Activated CD4-positive, CD25-positive, alpha-beta regulatory T cell treated with anti-CD3 and anti-CD28 coated beads, Interleukin-2, amount 50 U/mL, for 16 hours (primary cell): ENCODE data around the gene HIP1R.
"Not testable (repeated sequence)": the region's sequence is repeated elsewhere in the genome, so short reads cannot be mapped to it uniquely, and the experiment has no call there.

Source experiments
- DNase-seq: peaks from one replicate; pipeline ENCODE4 v3.0.0-alpha.2; 2020; ENCODE audit warnings: low read depth, low spot score

Gene HIP1R

DNA sequence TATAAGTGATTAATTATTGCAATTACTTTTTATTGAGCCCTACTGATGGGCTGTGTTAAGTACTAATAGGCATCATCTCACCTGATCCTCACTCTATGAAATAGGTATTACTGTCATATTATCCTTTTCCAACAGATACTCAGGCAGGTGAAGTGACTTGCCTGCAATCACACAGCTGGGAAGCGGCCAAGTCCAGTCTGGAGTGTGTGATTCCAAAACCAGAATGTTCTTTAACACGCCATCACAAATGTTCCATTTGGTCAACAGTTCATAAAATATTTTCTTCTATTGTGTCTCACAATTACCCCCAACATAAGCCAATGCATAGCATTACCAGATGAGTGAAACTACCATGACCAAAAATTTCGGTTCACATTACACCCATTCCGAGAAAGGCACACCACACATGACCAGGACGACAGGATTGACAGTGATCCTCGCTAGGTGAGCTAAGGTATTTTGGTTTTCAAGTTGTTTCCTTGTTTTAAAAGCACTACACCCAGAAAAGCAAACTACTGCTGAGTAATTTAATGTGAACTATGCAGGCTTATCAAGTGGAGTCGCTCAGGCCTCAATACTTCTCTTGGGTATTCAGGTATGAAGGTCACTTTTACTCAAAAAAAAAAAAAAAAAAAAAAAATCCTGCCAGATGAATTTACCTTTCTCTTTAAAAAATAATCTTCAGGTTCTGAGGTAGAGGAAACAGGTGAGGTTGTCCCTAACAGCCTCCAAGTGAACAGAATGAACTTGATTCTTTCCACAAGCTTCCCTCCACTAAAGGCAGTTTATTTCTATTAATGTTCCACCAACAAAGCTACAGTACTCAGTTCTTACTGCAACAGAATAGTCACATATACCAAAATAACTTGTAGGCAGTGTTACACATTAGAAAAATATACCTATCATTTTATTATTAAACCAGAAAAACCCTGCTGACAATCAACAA lies 58.2 kb downstream of the HIP1R start:
- no peak for DNase-seq

DNA sequence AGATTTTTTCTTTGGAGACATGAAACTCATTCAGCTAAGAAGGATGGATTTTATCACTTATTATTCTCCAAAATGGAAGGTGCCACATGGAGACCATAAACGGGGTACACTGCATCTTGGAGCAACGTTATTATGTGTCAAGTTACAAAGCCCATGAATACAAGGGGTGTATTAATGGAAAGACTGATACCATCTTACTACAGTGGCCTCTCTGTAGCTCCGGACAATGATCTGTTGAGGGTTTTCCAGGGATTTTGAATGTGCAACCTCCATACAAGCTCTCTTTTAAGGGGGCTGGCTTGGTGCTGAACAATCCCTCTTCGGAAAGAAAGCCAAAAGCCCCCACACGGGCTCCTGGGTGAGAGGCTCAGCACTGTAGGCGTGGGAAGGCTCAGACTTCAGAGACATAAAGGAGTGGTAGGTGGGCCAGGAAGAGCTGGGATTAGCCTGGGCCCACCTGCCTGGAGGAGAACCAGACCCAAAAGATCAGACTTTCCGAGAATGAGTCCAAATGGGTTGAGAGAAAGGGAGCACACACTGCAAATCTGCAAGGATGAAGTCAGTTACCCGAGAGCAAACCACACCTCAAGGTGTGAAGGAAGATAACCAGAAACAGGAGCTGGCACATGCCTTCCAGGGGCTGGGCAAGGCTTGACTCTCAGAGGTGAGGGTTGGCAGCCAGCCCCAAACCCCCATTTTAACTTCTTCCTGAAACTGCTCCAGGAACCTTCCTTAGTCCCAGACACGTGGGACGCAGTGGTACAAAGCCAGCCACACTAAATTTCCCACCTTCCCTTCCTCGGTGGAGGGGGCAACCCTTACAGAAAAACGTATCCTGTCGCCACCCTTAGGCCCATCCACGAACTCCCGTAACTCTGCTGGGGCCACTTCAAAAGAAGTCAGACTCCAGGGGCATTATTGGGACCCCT lies 59.2 kb downstream of the HIP1R start:
- DNase-seq, result no peak

DNA sequence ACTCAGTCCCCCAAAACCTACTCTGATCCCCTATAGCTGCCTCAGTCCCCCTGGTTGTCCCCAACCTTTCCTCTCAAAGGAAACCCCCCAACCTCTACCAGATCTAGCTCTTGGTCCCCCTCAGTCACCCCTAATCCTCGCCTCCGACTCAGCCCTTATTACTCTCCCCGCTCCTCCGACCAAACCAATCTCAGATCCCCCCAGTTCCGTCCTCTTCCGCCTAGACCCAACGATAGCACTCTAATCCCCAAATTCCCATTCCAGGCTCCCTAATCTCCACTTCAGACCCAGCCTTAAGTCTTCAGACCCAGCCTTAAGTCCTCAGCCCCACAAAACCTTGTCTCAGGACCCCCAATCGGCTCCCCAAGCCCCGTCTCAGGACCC lies 60.1 kb downstream of the HIP1R start:
- no peak for DNase-seq

DNA sequence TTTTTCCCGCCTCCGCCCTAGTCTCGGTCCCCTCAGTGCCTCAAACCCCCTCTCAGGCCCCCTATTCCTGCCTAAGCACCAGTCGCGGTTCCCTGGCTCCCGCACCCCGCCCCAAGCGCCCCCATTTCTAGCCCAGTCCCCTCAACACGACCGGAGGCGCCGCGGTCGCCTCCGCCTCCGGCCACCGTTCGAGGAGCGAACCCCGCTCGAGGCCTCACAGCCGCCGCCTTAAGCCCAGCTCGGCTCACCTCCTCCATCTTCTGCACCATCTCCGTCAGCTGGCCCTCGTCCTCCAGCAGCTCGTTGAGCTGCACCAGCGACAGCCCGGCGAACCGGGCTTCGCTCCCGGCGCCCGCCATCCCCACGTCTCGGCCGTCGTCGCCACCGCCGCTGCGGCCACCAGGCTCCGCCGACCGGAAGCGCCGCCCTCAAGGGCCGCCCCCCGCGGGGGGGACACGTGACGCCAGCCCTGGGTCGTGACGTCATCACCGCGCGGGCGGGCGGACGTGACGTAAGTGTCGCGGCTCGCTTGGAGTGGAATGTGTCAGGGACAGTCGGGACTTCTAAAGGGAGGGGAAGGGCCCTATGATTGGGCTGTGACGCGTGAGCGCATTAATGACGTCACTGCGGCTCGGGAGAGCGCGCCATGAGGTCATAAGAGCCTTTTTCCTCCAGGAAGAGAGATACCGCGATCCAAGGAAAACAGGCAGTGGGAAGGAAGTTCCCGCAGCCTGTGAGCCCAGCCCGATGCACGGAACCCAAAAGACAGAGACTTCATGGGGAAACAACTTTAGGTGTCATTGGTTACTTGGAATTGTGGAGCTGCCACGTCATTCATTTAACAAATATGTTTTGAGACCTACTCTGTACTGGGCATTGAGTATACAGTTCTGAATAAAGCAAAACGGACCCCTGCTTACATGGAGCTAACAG lies 60.7 kb downstream of the HIP1R start, which contains the start of gene VPS37B:
Gene VPS37B (minus strand): TSS at position 421 of the 933 bp plus-strand sequence. CDS start 62 bp downstream, at position 359.
- DNase-seq, result peak; percentile 75

DNA sequence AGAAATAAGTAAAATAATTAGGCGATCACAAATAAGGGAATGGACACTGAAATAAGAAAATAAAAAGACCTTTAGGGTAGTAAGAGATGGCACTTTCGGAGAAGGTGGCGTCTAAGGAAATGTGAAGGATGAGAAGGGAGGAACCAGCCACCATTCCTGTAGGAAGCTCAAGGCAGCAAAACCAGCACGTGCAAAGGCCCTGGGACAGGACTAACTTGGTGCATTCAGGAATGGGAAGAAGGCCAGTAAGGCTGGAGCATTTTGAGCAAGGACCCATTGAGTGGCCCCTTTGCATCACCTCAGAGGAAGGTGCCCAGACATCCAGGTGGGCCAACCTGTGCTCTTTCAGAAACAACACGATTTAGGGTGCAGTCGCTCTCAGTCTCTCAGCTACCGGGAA lies 61.4 kb downstream of the HIP1R start:
- DNase-seq, result no peak

DNA sequence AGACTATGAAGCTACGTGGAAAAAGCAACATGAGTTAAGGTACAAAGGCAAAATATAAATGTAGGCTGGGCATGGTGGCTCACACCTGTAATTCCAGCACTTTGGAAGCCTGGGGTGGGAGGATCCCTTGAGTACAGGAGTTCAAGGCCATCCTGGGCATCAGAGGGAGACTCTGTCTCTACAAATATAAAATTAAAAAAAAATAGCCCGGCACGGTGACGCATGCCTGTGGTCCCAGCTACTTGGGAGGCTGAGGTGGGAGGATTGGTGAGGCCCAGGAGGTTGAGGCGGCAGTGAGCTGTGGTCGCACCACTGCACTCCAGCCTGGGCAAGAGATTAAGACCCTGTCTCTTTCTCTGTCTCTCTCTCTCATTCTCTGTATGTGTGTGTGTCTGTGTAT lies 64.6 kb downstream of the HIP1R start:
- no peak for DNase-seq

DNA sequence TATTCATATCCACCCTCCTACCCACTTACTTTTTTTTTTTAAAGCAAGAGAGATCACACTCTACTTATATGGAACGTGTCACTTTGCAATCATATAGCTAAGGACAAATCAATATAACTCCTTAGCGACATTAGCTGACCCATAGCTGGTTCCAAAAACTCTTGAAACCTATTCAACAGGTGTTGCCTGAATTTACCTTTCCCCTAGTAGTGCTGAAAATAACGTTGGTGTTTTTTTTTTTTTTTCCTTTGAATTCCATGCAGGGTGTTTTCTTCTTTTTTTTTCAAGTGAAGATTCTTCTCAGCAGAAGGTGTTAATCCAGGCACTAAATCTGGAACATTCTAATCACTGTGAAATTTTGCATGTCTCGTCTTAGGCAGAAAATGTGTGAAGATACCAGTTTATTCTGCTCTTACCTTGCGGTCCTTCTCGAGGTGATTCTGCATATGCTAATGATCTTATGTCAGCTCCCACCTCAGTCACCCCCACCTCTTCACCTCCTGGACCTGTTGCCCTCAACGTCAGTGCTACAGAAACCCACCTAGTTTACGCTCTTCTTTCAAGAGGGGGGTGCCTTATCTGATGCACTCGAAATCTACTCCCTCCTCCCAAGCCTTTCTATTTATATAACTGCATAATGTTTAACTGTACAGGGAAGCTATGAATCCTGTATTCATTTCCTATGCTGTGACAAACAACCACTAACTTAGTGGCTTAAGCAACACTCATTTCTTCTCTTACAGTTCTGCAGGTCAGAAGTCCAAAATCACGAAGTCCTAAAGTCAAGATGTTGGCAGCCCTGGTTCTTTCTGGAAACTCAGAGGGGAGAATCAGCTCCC lies 67.8 kb downstream of the HIP1R start:
- DNase-seq, result no peak

DNA sequence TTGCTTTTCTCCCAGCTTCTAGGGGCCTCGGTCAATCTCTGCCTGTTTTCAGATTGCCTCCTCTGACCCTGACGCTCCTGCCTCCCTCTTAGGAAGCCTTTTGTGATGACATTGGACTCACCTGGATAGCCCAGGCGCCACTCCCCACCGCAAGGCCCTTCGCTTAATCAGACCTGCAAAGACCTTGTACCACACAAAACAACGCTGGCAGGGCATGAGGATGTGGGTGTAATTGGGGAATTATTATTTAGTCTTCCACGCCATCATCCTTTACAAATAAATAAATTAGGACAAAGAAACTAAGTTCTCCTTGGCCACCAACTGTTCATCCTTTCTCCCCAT lies 68.4 kb downstream of the HIP1R start:
- no peak for DNase-seq

DNA sequence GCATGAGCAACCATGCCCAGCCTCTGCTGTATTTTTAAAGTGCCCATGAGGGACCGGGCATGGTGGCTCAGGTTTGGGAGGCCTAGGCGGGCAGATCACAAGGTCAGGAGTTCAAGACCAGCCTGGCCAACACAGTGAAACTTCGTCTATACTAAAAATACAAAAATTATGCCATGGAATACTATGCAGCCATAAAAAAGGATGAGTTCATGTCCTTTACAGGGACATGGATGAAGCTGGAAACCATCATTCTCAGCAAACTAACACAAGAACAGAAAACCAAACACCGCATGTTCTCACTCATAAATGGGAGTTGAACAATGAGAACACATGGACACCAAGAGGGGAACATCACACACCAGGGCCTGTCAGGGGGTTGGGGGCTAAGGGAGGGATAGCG lies 70.0 kb downstream of the HIP1R start:
- not testable (repeated sequence) for DNase-seq

DNA sequence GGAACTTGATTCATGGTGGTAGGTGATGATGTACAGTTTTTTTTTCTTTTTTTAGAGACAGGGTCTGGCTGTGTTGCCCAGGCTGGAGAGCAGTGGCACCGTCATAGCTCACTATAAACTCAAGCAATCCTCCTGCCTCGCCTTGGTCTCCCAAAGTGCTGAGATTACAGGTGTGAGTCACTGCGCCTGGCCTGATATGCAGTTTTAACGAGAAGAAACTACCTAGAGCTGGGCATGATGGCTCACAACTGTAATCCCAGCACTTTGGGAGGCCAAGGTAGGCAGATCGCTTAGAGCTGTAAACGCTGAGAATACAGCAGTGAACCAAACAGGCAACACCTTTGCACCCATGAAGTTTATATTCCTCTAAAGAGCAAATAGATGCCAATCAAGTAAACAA lies 73.7 kb downstream of the HIP1R start:
- no peak for DNase-seq

DNA sequence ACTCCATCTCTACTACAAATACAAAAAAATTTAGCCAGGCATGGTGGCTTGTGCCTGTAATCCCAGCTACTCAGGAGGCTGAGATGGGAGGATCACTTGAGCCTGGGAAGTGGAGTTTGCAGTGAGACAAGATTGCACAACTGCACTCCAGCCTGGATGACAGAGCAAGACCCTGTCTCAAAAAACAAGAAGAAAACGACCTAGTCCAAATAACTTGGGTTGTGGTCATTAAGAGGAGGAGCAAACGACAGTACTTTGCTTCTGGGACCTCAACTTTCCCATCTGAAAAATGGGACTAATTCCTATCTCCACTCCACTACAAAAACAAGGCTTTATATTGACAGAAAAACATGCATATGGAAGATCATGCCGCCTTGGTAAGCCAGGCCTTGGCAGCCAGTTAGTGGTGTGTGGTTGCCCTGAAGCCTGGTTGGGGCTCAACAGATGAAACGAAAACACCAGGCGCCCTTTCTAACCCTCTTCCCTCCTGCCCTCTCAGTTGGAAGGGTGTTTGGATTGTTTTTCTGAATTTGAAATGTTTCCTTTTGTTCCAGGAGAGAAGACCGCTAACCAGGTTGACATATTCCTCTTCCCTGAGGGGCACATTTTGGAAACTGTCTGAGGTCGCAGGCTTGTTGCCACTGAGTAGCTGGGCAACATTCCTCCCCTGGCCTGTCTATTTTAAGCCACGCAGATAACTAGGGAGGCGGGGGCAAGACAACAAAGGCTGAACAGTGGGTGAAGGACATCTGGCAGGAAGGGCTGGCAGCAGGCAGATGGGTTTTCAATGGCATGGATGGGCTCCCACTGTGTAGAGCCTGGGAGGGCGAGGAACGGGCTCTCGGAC lies 74.4 kb downstream of the HIP1R start:
- no peak for DNase-seq
